Naive thymus-derived CD8-positive, alpha-beta T cell (primary cell): ENCODE data around the gene ADGRF4. TPM values are rescaled to one million over a fixed set of nuclear protein-coding genes. Genes with fewer than 3 reads are reported as not detected.

Source experiments
- ATAC-seq, 2 donors: fragments of 150-1000 bp; cut with Tn5 transposase in 1 of 2; sonication (Bioruptor Pico), chemical (Tn5 transposase) in 1 of 2; 1 replicate in 1 of 2; 2 replicates in 1 of 2; pipeline ENCODE4 v1.10.0; 2021; ENCODE audit warnings: mild to moderate bottlenecking in 2 of 2, moderate library complexity in 2 of 2
- POLR2A ChIA-PET: fragments of 350-600 bp; sonication (Branson Sonifier 250); formaldehyde crosslinking; loops from one replicate; lab custom pipeline; 2021; ENCODE audit warnings: antibody characterized with exemption; lab: Charles Lee
- DNase-seq, 10 donors: peaks; one replicate each; pipeline versions ENCODE4 v3.0.0 to v3.0.0-alpha.2; 2020 to 2022
- H3K27ac Mint-ChIP-seq, 10 donors: one replicate each; pipeline ENCODE4 v1.8.0; 2020 to 2022; ENCODE audit warnings: mild to moderate bottlenecking in 10 of 10, mixed read lengths in 10 of 10, moderate library complexity in 4 of 10, inconsistent platforms in 1 of 10
- H3K27me3 Mint-ChIP-seq, 5 donors: one replicate each; pipeline ENCODE4 v1.8.0; 2021 to 2022; ENCODE audit warnings: mixed read lengths in 5 of 5
- H3K36me3 Mint-ChIP-seq, 3 donors: one replicate each; pipeline ENCODE4 v1.8.0; 2020 to 2022; ENCODE audit warnings: mixed read lengths in 3 of 3, mild to moderate bottlenecking in 2 of 3, inconsistent platforms in 1 of 3
- H3K4me1 Mint-ChIP-seq, 4 donors: one replicate each; pipeline ENCODE4 v1.8.0; 2021 to 2022; ENCODE audit warnings: mixed read lengths in 4 of 4
- H3K4me3 Mint-ChIP-seq, 10 donors: one replicate each; pipeline ENCODE4 v1.8.0; 2020 to 2022; ENCODE audit warnings: mild to moderate bottlenecking in 10 of 10, mixed read lengths in 10 of 10, moderate library complexity in 6 of 10, inconsistent platforms in 1 of 10
- H3K9me3 Mint-ChIP-seq, 9 donors: one replicate each; pipeline ENCODE4 v1.8.0; 2020 to 2022; ENCODE audit warnings: mixed read lengths in 9 of 9, mild to moderate bottlenecking in 3 of 9, inconsistent platforms in 1 of 9, moderate library complexity in 1 of 9
- polyA plus RNA-seq, 3 donors: library from polyadenylated mRNA; unstranded; fragments of 300-500 nt; fragmentation: Illumina TruSeq; gene quantifications; one replicate each; pipeline ENCODE4 v1.2.3, GENCODE V29; 2021
- total RNA-seq, 8 experiments: library from RNA in 2 of 8; stranded (reverse) in 2 of 8; gene quantifications; one replicate each; pipeline ENCODE4 v1.2.3 and lab custom pipeline; 2021 to 2026

Gene ADGRF4
- total and polyA plus RNA-seq, 5 experiments from 2014 or later = not detected

- DNase-seq (no peak), ATAC-seq (no peak)
- Mint-ChIP-seq H3K27me3 (peaks cover 2 to 30% (median 7%) of the 10 kb centered on the region in 5 donors), H3K4me3 (no peak overlapping the region), H3K27ac (no peak overlapping the region), H3K9me3 (peaks cover 0 to 7% (median 0%) of the 10 kb centered on the region in 9 donors), H3K36me3 (peaks cover 0 to 6% (median 0%) of the 10 kb centered on the region in 3 donors), H3K4me1 (no peaks in the 10 kb centered on the region)
- POLR2A ChIA-PET = no interaction called here
Measured at GRCh38 chr6:47752801-47753200, 54.4 kb downstream of the ADGRF4 start.

GRCh38 chr6:47759364-47759763 lies 61.0 kb downstream of the ADGRF4 start:
- POLR2A ChIA-PET = no interaction called here
- no peak overlapping the region for H3K4me3 Mint-ChIP-seq

GRCh38 chr6:47762502-47762901 lies 64.1 kb downstream of the ADGRF4 start:
- POLR2A ChIA-PET = no interaction called here
- H3K4me1 Mint-ChIP-seq = no peaks in the 10 kb centered on the region
- peaks cover 0 to 10% (median 2%) of the 10 kb centered on the region in 9 donors for H3K9me3 Mint-ChIP-seq
- no peak for DNase-seq
- no peak overlapping the region for H3K27ac Mint-ChIP-seq
- peaks cover 3 to 18% (median 9%) of the 10 kb centered on the region in 5 donors for H3K27me3 Mint-ChIP-seq
- no peak overlapping the region for H3K4me3 Mint-ChIP-seq
- ATAC-seq = no peak
- H3K36me3 Mint-ChIP-seq = peaks cover 0 to 9% (median 6%) of the 10 kb centered on the region in 3 donors

More at GRCh38 chr6:47759364-47759763, 61.0 kb downstream of the ADGRF4 start:
- no peaks in the 10 kb centered on the region for H3K36me3 Mint-ChIP-seq
- no peak for DNase-seq
- H3K4me1 Mint-ChIP-seq = no peaks in the 10 kb centered on the region
- peaks cover 0 to 3% (median 0%) of the 10 kb centered on the region in 9 donors for H3K9me3 Mint-ChIP-seq
- H3K27ac Mint-ChIP-seq = no peak overlapping the region
- no peak for ATAC-seq
- H3K27me3 Mint-ChIP-seq = peaks cover 4 to 26% (median 9%) of the 10 kb centered on the region in 5 donors

- no peak for ATAC-seq
- POLR2A ChIA-PET = no interaction called here
- Mint-ChIP-seq H3K27ac (no peak overlapping the region), H3K9me3 (peaks cover 0 to 10% (median 2%) of the 10 kb centered on the region in 9 donors), H3K4me3 (no peak overlapping the region), H3K36me3 (peaks cover 0 to 9% (median 6%) of the 10 kb centered on the region in 3 donors), H3K27me3 (peaks cover 4 to 16% (median 9%) of the 10 kb centered on the region in 5 donors), H3K4me1 (no peaks in the 10 kb centered on the region)
- DNase-seq = no peak
Measured at GRCh38 chr6:47766445-47766844, 68.1 kb downstream of the ADGRF4 start.

- H3K27ac Mint-ChIP-seq = no peak overlapping the region
- no peak for ATAC-seq
- peaks cover 4 to 13% (median 9%) of the 10 kb centered on the region in 5 donors for H3K27me3 Mint-ChIP-seq
- no peak for DNase-seq
- no peaks in the 10 kb centered on the region for H3K4me1 Mint-ChIP-seq
- POLR2A ChIA-PET = no interaction called here
- H3K36me3 Mint-ChIP-seq = peaks cover 0 to 9% (median 6%) of the 10 kb centered on the region in 3 donors
- H3K4me3 Mint-ChIP-seq = no peak overlapping the region
- H3K9me3 Mint-ChIP-seq = peaks cover 0 to 10% (median 2%) of the 10 kb centered on the region in 9 donors
Measured at GRCh38 chr6:47767102-47767501, 68.7 kb downstream of the ADGRF4 start.

- peaks cover 0 to 9% (median 6%) of the 10 kb centered on the region in 3 donors for H3K36me3 Mint-ChIP-seq
- ATAC-seq (no peak), DNase-seq (no peak)
- no peak overlapping the region for H3K27ac Mint-ChIP-seq
- H3K9me3 Mint-ChIP-seq = peaks cover 0 to 10% (median 2%) of the 10 kb centered on the region in 9 donors
- POLR2A ChIA-PET = no interaction called here
- H3K4me3 Mint-ChIP-seq = no peak overlapping the region
- peaks cover 0 to 9% (median 4%) of the 10 kb centered on the region in 5 donors for H3K27me3 Mint-ChIP-seq
- H3K4me1 Mint-ChIP-seq = no peaks in the 10 kb centered on the region
Measured at GRCh38 chr6:47769982-47770381, 71.6 kb downstream of the ADGRF4 start.

Other genes with a start within 250 kb of the ADGRF4 start
- 10 to 100 TPM; 30.7 to 32.2 TPM for gene CD2AP, start 220.8 kb upstream of the ADGRF4 start, total RNA-seq
- gene CD2AP, start 220.8 kb upstream of the ADGRF4 start, polyA plus RNA-seq = 1 to 10 TPM; 7.3 to 7.9 (median 7.7) TPM
- gene OPN5, start 83.5 kb downstream of the ADGRF4 start, total RNA-seq = not detected
- gene OPN5, start 83.5 kb downstream of the ADGRF4 start, polyA plus RNA-seq = not detected